AG09319 (cell line): ENCODE measurements around the gene SFXN1.

Source experiments
- DNase-seq: peaks from one replicate; pipeline ENCODE4 v3.0.0-alpha.2; 2010; ENCODE audit warnings: low read depth; ENCODE audit errors: extremely low read depth
- TF ChIP-seq, protein P1 (sequence below): IDR thresholded peaks from 2 replicates; pipeline ENCODE4 v1.5.1; 2011; ENCODE audit warnings: low read depth, mild to moderate bottlenecking, inconsistent platforms, low read length, moderate library complexity

Gene SFXN1

DNA sequence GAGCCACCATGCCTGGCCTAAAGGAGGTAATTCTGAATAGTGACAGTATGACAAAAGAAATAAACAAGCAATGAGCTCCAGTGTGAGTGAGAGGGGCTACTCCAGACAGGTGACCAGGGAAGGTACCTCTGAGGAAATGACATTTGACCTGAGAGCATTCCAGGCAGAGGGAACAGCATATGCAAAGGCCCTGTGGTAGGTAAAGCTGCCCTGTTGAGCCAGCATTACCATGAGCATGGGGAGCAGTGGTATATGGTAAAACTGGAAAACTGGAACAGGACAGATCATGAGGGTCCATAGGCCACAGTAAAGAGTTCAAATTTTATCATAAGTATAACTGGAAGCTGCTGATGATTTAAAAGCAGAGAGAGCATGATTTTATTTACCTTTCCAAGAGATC is 6.0 kb upstream of the SFXN1 start:
- TF ChIP-seq, protein P1, sequence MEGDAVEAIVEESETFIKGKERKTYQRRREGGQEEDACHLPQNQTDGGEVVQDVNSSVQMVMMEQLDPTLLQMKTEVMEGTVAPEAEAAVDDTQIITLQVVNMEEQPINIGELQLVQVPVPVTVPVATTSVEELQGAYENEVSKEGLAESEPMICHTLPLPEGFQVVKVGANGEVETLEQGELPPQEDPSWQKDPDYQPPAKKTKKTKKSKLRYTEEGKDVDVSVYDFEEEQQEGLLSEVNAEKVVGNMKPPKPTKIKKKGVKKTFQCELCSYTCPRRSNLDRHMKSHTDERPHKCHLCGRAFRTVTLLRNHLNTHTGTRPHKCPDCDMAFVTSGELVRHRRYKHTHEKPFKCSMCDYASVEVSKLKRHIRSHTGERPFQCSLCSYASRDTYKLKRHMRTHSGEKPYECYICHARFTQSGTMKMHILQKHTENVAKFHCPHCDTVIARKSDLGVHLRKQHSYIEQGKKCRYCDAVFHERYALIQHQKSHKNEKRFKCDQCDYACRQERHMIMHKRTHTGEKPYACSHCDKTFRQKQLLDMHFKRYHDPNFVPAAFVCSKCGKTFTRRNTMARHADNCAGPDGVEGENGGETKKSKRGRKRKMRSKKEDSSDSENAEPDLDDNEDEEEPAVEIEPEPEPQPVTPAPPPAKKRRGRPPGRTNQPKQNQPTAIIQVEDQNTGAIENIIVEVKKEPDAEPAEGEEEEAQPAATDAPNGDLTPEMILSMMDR, result no peak
- no peak for DNase-seq

DNA sequence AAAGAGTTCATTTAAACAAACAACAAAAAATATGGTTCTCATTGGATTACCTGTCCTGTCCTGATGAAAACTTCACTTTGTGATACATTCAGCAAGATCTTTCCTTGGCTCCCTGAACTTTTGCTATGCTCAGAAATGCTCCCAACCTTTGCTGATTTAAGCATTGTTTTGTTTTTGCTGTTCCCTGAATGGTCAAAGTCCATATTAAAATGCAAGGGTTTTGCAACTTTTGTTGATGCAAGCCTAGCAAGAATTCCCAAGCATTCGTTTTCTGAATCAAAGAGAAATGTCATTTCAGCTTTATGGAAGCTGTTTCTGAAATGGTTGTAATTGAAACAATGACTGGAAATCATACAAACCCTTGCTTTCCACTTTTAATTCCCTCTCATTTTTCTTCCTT is 3.1 kb upstream of the SFXN1 start:
- no peak for DNase-seq
- TF ChIP-seq, protein P1, result no peak

DNA sequence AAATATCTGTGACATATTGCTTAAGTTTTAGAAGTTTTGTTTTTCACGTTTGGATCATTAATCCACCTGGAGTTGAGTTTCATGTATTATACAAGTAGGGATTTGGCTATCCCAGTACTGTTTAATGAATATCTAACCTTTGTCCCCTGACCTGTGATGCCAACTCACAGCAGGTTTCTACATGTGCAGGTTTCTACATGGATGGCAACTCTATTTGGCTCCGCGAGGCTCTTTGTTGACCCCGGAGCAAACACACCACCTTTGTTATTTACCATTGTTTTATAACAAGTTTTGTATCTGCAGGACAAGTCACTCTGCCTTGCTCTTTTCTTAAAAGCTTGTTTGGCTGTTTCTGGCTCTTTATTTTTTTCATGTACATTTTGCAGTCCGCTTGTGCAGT is 920 bp upstream of the SFXN1 start:
- DNase-seq, result no peak
- TF ChIP-seq, protein P1, result no peak

DNA sequence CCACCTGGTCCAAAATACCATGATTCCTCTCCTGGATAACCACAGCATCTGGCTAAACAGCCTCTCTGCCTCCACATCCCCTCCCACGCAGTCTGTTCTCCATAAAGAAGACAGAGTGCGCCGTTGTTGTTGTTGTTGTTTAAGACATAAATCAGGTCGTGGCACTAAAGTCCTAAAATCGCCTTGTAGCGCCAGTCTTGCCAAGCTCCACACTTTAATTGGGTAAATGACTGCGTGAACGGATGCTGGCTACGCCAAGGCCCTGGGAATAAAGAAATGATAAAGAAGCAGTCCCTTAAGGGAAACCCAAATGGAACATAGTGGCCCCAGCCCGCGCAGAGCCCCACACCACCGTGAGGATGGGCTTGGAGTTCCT is 364 bp upstream of the SFXN1 start:
- DNase-seq, result no peak

DNA sequence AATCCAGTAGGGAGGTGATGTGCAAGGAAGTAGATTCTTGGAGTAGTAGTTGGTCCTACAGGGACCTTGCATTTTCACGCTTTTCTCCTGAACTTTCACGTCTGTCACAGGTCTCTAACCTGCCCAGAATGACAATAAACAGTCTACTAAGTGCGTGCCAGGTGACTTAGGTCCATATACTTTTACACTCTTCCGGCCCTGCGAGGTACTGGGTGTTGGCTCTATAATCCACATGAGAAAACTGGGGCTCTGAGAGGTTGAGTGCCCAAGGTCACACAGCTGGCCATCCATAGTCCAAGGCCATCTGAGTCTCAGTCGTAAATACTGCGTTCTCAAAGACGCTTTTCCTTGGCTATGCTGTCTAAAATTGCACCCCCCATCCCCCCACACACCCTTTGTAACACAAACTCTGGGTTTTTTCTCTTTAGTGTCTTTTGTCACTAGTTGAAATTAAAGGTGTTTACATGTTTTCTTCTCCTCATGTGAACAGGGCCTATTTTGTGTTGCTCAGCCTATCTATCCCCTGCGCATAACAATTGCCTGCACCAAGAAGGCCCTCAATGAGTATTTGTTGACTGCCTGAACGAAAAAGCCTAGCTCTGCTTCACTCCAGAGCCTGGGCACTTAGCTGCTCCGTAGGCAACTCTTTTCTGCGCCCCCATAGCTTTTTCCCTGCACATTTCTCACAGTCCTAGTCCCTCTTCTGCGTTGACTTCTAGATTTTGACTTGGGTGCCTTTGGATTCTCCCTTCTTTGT is 943 bp downstream of the SFXN1 start:
- TF ChIP-seq, protein P1, result no peak
- DNase-seq, result no peak

More for the DNA sequence above, 364 bp upstream of the SFXN1 start:
- TF ChIP-seq, protein P1, result no peak

DNA sequence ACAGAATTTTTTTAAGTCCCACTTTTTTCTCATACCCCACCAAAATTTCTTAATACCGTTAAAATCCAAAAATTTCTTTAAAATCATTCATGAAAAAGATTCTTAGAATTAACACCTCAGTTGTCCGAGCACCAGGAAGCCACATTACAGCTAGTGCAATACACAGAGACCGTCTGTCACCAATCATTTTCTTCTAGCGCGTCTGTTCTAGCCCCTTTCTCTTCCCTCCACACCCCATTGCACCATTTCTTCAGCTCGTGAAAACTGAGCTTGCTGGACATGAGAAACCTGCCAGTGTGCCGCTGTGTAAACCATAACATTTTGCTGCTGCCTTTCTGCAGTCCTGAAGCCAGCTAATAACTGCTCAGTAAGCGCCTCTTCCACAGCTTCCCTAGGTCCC is 5.0 kb downstream of the SFXN1 start:
- DNase-seq, result no peak
- TF ChIP-seq, protein P1, result no peak

DNA sequence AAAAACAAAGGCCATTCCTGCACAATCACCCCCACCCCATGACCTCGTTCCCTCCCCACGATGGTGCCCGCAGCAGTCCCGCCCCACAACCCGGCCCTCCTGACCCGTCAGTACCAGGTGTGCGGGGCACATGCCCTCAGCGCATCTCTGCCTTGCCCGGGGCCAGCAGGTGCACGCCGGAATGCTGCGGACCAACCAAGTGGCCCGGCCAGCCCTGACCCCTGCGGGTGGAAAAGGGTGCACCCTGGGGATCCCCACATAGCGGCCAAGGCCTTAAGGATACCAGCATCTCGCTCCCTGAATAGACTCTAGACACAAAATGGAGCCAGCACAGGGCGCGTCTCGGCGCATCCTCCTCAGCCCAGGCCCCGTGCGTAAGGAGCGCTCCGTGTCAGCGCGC is 6.0 kb downstream of the SFXN1 start:
- TF ChIP-seq, protein P1, result no peak
- no peak for DNase-seq
